Neural progenitor cell (in vitro differentiated cells): ENCODE measurements around the gene IRX5. TPM values are rescaled to one million over a fixed set of nuclear protein-coding genes. Genes with fewer than 3 reads are reported as not detected.

ENCODE experiments used
- DNase-seq: peaks from one replicate; pipeline ENCODE4 v3.0.0-alpha.2; 2016; ENCODE audit warnings: low spot score
- H2AFZ ChIP-seq: fragments of 200-600 bp; sonication (generic); replicated peaks from 2 replicates; pipeline ENCODE4 v1.6.1; 2016; ENCODE audit warnings: antibody characterized with exemption
- H3F3A ChIP-seq: fragments of 200-600 bp; sonication (generic); 2 replicates; pipeline ENCODE4 v1.6.1; 2016; ENCODE audit warnings: antibody characterized with exemption, low read depth
- H3K27ac ChIP-seq: fragments of 200-600 bp; sonication (generic); 2 replicates; pipeline ENCODE4 v1.5.1; 2016; ENCODE audit warnings: mild to moderate bottlenecking
- H3K27me3 ChIP-seq: fragments of 200-600 bp; sonication (generic); 2 replicates; pipeline ENCODE4 v1.6.1; 2016; ENCODE audit warnings: mild to moderate bottlenecking, moderate library complexity
- H3K36me3 ChIP-seq: fragments of 200-600 bp; sonication (generic); 2 replicates; pipeline ENCODE4 v1.5.1; 2016
- H3K4me1 ChIP-seq: fragments of 200-600 bp; sonication (generic); 2 replicates; pipeline ENCODE4 v1.6.1; 2016; ENCODE audit warnings: mixed run types
- H3K4me2 ChIP-seq: fragments of 200-600 bp; sonication (generic); 2 replicates; pipeline ENCODE4 v1.6.1; 2016
- H3K4me3 ChIP-seq: fragments of 200-600 bp; sonication (generic); 2 replicates; pipeline ENCODE4 v1.5.1; 2016
- H3K79me2 ChIP-seq: fragments of 200-600 bp; sonication (generic); 2 replicates; pipeline ENCODE4 v1.6.1; 2016; ENCODE audit warnings: low read depth
- H3K9ac ChIP-seq: fragments of 200-600 bp; sonication (generic); 2 replicates; pipeline ENCODE4 v1.6.1; 2016
- H3K9me3 ChIP-seq: fragments of 200-600 bp; sonication (generic); 2 replicates; pipeline ENCODE4 v1.5.1; 2016; ENCODE audit warnings: low read depth
- H4K20me1 ChIP-seq: fragments of 200-600 bp; sonication (generic); 2 replicates; pipeline ENCODE4 v1.6.1; 2016; ENCODE audit warnings: low read depth
- H3K27ac Mint-ChIP-seq: 3 replicates; pipeline ENCODE4 v1.8.0; 2021; ENCODE audit warnings: mixed read lengths
- H3K27me3 Mint-ChIP-seq: 2 replicates; pipeline ENCODE4 v1.8.0; 2022; ENCODE audit warnings: low read depth, mild to moderate bottlenecking, inconsistent platforms, moderate library complexity, mixed read lengths; ENCODE audit not compliant: insufficient read depth
- H3K36me3 Mint-ChIP-seq: 3 replicates; pipeline ENCODE4 v1.8.0; 2021; ENCODE audit warnings: mixed read lengths
- H3K4me1 Mint-ChIP-seq: 3 replicates; pipeline ENCODE4 v1.8.0; 2021; ENCODE audit warnings: mixed read lengths
- H3K4me3 Mint-ChIP-seq: 3 replicates; pipeline ENCODE4 v1.8.0; 2021; ENCODE audit warnings: mild to moderate bottlenecking, moderate library complexity, mixed read lengths
- H3K9me3 Mint-ChIP-seq: 3 replicates; pipeline ENCODE4 v1.8.0; 2020; ENCODE audit warnings: mixed read lengths
- CTCF ChIP-seq: fragments of 200-600 bp; sonication (generic); IDR thresholded peaks from 2 replicates; pipeline ENCODE4 v1.5.1; 2017; ENCODE audit warnings: antibody characterized with exemption, mild to moderate bottlenecking
- EZH2 ChIP-seq: fragments of 200-600 bp; sonication (generic); IDR thresholded peaks from 2 replicates; pipeline ENCODE4 v1.6.1; 2017; ENCODE audit warnings: antibody characterized with exemption, mild to moderate bottlenecking, moderate library complexity
- EZH2phosphoT487 ChIP-seq: fragments of 200-600 bp; sonication (generic); IDR thresholded peaks from 2 replicates; pipeline ENCODE4 v1.6.1; 2017; ENCODE audit warnings: antibody characterized with exemption
- total RNA-seq: library from RNA; depleted of rRNA; stranded (reverse); fragments of >200 nt; gene quantifications from 2 replicates; pipeline ENCODE4 v1.2.3, GENCODE V29; 2015; ENCODE audit warnings: low replicate concordance

The IRX5 gene
- total RNA-seq, 1 donor from 2014 or later, result 1.6 TPM

- Mint-ChIP-seq H3K9me3 (no peaks in the 10 kb centered on the region), H3K4me3 (peak overlapping the region; percentile 94), H3K27ac (peak overlapping the region; percentile 88), H3K27me3 (peaks cover 44% of the 10 kb centered on the region), H3K36me3 (peaks cover 12% of the 10 kb centered on the region), H3K4me1 (peaks cover 40% of the 10 kb centered on the region)
- TF ChIP-seq EZH2 (peak; percentile 65), EZH2phosphoT487 (peak; percentile 70), CTCF (peak; percentile 50)
- Histone ChIP-seq H3K27me3 (peaks cover 67% of the 10 kb centered on the region), H3K4me2 (peak overlapping the region; percentile 96), H4K20me1 (peaks cover 44% of the 10 kb centered on the region), H3K9ac (no peak overlapping the region), H3K4me3 (peak overlapping the region; percentile 79), H3K9me3 (no peaks in the 10 kb centered on the region), H3K36me3 (no peaks in the 10 kb centered on the region), H2AFZ (no peak overlapping the region), H3K27ac (no peak overlapping the region), H3K79me2 (peaks cover 8% of the 10 kb centered on the region), H3K4me1 (peaks cover 18% of the 10 kb centered on the region), H3F3A (peaks cover 66% of the 10 kb centered on the region)
- DNase-seq, result peak; percentile 70
These were observed 2.1 kb downstream of the IRX5 start for GRCh38 chr16:54932737-54933254.

- Mint-ChIP-seq H3K4me3 (peak overlapping the region; percentile 88), H3K9me3 (no peaks in the 10 kb centered on the region), H3K36me3 (peaks cover 12% of the 10 kb centered on the region), H3K4me1 (peaks cover 43% of the 10 kb centered on the region), H3K27me3 (peaks cover 51% of the 10 kb centered on the region), H3K27ac (peak overlapping the region; percentile 22)
- H3K4me3 ChIP-seq, result peak overlapping the region; percentile 79
- peaks cover 25% of the 10 kb centered on the region for H3K4me1 ChIP-seq
- no peak overlapping the region for H2AFZ ChIP-seq
- no peaks in the 10 kb centered on the region for H3K36me3 ChIP-seq
- DNase-seq, result peak; percentile 62
- no peaks in the 10 kb centered on the region for H3K9me3 ChIP-seq
- H3K27ac ChIP-seq, result no peak overlapping the region
- H3K79me2 ChIP-seq, result peaks cover 8% of the 10 kb centered on the region
- no peak overlapping the region for H3K9ac ChIP-seq
- TF ChIP-seq CTCF (no peak), EZH2phosphoT487 (peak; percentile 30), EZH2 (peak; percentile 25)
- peaks cover 72% of the 10 kb centered on the region for H3F3A ChIP-seq
- H4K20me1 ChIP-seq, result peaks cover 44% of the 10 kb centered on the region
- H3K27me3 ChIP-seq, result peaks cover 73% of the 10 kb centered on the region
- H3K4me2 ChIP-seq, result peak overlapping the region; percentile 96
These were observed 2.8 kb downstream of the IRX5 start for GRCh38 chr16:54933281-54934011.

- peak overlapping the region; percentile 55 for H3K4me3 ChIP-seq
- peaks cover 80% of the 10 kb centered on the region for H3F3A ChIP-seq
- peaks cover 55% of the 10 kb centered on the region for H3K4me1 Mint-ChIP-seq
- H3K4me1 ChIP-seq, result peaks cover 37% of the 10 kb centered on the region
- no peak overlapping the region for H3K27ac Mint-ChIP-seq
- H4K20me1 ChIP-seq, result peaks cover 49% of the 10 kb centered on the region
- H3K36me3 ChIP-seq, result no peaks in the 10 kb centered on the region
- no peak overlapping the region for H3K27ac ChIP-seq
- TF ChIP-seq CTCF (peak; percentile 71), EZH2 (peak; percentile 73), EZH2phosphoT487 (peak; percentile 42)
- H3K27me3 ChIP-seq, result peaks cover 86% of the 10 kb centered on the region
- peaks cover 58% of the 10 kb centered on the region for H3K27me3 Mint-ChIP-seq
- H3K4me2 ChIP-seq, result peak overlapping the region; percentile 93
- H3K4me3 Mint-ChIP-seq, result peak overlapping the region; percentile 90
- peaks cover 12% of the 10 kb centered on the region for H3K36me3 Mint-ChIP-seq
- no peaks in the 10 kb centered on the region for H3K9me3 ChIP-seq
- no peak overlapping the region for H3K9ac ChIP-seq
- no peak overlapping the region for H2AFZ ChIP-seq
- H3K79me2 ChIP-seq, result peaks cover 8% of the 10 kb centered on the region
- H3K9me3 Mint-ChIP-seq, result no peaks in the 10 kb centered on the region
- peak; percentile 86 for DNase-seq
These were observed 4.0 kb downstream of the IRX5 start for GRCh38 chr16:54934481-54935265.
